K562 (cell line): ENCODE data around the gene EIF5B. TPM values are rescaled to one million over a fixed set of nuclear protein-coding genes. Genes with fewer than 3 reads are reported as not detected.

Experiments
- ATAC-seq: fragments of 200-7000 bp; cut with Tn5 transposase; 3 replicates; pipeline ENCODE4 v1.9.1; 2020; ENCODE audit warnings: moderate library complexity
- BruUV-seq: library from RNA; stranded (reverse); fragments of 400-500 nt; replicated peaks from 2 replicates; lab custom pipeline; 2021; lab: Mats Ljungman, UMichigan
- CTCF ChIA-PET: fragments of 300-600 bp; formaldehyde crosslinking; extraction: SDS; loops from one replicate; lab custom pipeline; 2021; ENCODE audit warnings: low intra/inter-chr PET ratio; lab: Yijun Ruan, JAX
- POLR2A ChIA-PET: fragments of 300-600, 350-650 bp; sonication (Branson Sonifier 250); formaldehyde crosslinking; extraction: SDS; loops from one replicate; lab custom pipeline; 2021; ENCODE audit warnings: antibody characterized with exemption, inconsistent platforms; lab: Yijun Ruan, JAX
- DNase-seq, 4 experiments: peaks; one replicate each; pipeline versions ENCODE4 v3.0.0 to v3.0.0-alpha.2; 2011 to 2018; ENCODE audit warnings: low spot score in 3 of 4, mixed read lengths in 3 of 4; ENCODE audit errors: extremely low read depth in 1 of 4
- FAIRE-seq: peaks from 2 replicates; lab custom pipeline; 2011; peaks lifted over from hg19 to GRCh38; lab: Jason Lieb, UNC
- H2AFZ ChIP-seq: 2 replicates; pipeline ENCODE4 v1.6.0; 2011; ENCODE audit warnings: low read depth, low read length, control low read depth, inconsistent platforms
- H3K27ac ChIP-seq: fragments of 200-600 bp; 3 replicates; pipeline ENCODE4 v1.8.0; 2011; ENCODE audit warnings: low read depth, mild to moderate bottlenecking, control low read depth, inconsistent platforms, low read length, moderate library complexity, mixed read lengths; ENCODE audit errors: extremely low read depth
- H3K27me3 ChIP-seq, 2 experiments: fragments of 300-600 bp in 1 of 2; 2 replicates in 1 of 2; 3 replicates in 1 of 2; pipeline versions ENCODE4 v1.6.0 to v1.8.0; 2011; ENCODE audit warnings: inconsistent platforms in 2 of 2, low read length in 2 of 2, mild to moderate bottlenecking in 1 of 2, mixed read lengths in 1 of 2, moderate library complexity in 1 of 2; ENCODE audit not compliant: control insufficient read depth in 2 of 2, insufficient read depth in 2 of 2
- H3K36me3 ChIP-seq: fragments of 300-600 bp; 3 replicates; pipeline ENCODE4 v1.8.0; 2011; ENCODE audit warnings: mild to moderate bottlenecking, low read length, inconsistent platforms; ENCODE audit not compliant: control insufficient read depth, insufficient read depth
- H3K4me1 ChIP-seq, 2 experiments: fragments of 200-600 bp in 1 of 2; replicated peaks in 1 of 2; 2 replicates in 1 of 2; 3 replicates in 1 of 2; pipeline versions ENCODE4 v1.5.1 to v1.8.0; 2011; ENCODE audit warnings: inconsistent platforms in 2 of 2, low read length in 2 of 2, mild to moderate bottlenecking in 1 of 2, mixed read lengths in 1 of 2, moderate library complexity in 1 of 2; ENCODE audit not compliant: control insufficient read depth in 2 of 2, insufficient read depth in 2 of 2
- H3K4me2 ChIP-seq: 2 replicates; pipeline ENCODE4 v1.6.1; 2011; ENCODE audit warnings: low read length, control low read depth, inconsistent platforms, mixed read lengths; ENCODE audit not compliant: insufficient read depth
- H3K4me3 ChIP-seq: fragments of 200-600 bp; sonication (generic), shearing (Covaris generic); 2 replicates; pipeline ENCODE4 v1.5.1; 2016; ENCODE audit warnings: control low read depth, inconsistent platforms
- H3K79me2 ChIP-seq: fragments of 200-600 bp; 3 replicates; pipeline ENCODE4 v1.8.0; 2011; ENCODE audit warnings: low read length, inconsistent platforms; ENCODE audit not compliant: control insufficient read depth, insufficient read depth
- H3K9ac ChIP-seq, 2 experiments: 2 replicates each; pipeline versions ENCODE4 v1.6.0 to v1.6.1; 2011; ENCODE audit warnings: low read depth in 2 of 2, low read length in 2 of 2, control low read depth in 1 of 2, inconsistent platforms in 1 of 2, mild to moderate bottlenecking in 1 of 2, mixed read lengths in 1 of 2; ENCODE audit not compliant: insufficient read depth in 1 of 2
- H3K9me1 ChIP-seq: one replicate; pipeline ENCODE4 v1.6.0; 2011; ENCODE audit warnings: inconsistent platforms, mild to moderate bottlenecking, low read length, moderate library complexity; ENCODE audit not compliant: control insufficient read depth, insufficient read depth
- H3K9me3 ChIP-seq: replicated peaks from 2 replicates; pipeline ENCODE4 v1.5.1; 2011; ENCODE audit warnings: low read depth, low read length, inconsistent platforms; ENCODE audit not compliant: control insufficient read depth, insufficient read depth
- H4K20me1 ChIP-seq: replicated peaks from 2 replicates; pipeline ENCODE4 v1.6.1; 2011; ENCODE audit warnings: low read length, inconsistent platforms, mixed read lengths; ENCODE audit not compliant: control insufficient read depth, insufficient read depth
- CREM ChIP-seq: IDR thresholded peaks from 2 replicates; pipeline ENCODE4 v1.6.1; 2014; ENCODE audit warnings: antibody characterized with exemption, low read depth
- DACH1 ChIP-seq: fragments of 450-650 bp; IDR thresholded peaks from 2 replicates; pipeline ENCODE4 v1.6.1; 2018; ENCODE audit not compliant: partially characterized antibody
- ETV5 ChIP-seq: sonication (generic); formaldehyde crosslinking; IDR thresholded peaks from 2 replicates; pipeline ENCODE4 v1.4.0; 2020; ENCODE audit warnings: low read depth, mild to moderate bottlenecking, missing genetic modification reagents
- GTF2F1 ChIP-seq: IDR thresholded peaks from 2 replicates; pipeline ENCODE4 v1.6.1; 2011; ENCODE audit warnings: low read depth, low read length, improper control_type of control experiment
- LARP7 ChIP-seq: fragments of 450-650 bp; IDR thresholded peaks from 2 replicates; pipeline ENCODE4 v1.6.1; 2016
- RHOXF2B ChIP-seq: fragments of 250-450 bp; sonication (Bioruptor Pico); conservative IDR thresholded peaks from 2 replicates; pipeline ENCODE4 v1.5.1; 2021
- ZNF79 ChIP-seq: fragments of 250-450 bp; sonication (Bioruptor Pico); IDR thresholded peaks from 2 replicates; pipeline ENCODE4 v1.4.0; 2020; ENCODE audit warnings: low read depth, mild to moderate bottlenecking, moderate library complexity
- WGBS: fragments of 100-300 bp; shearing (Covaris generic); methylation state at CpG from one replicate; pipeline ENCODE4 v1.1.6; 2016; ENCODE audit warnings: low coverage, mixed read lengths; ENCODE audit not compliant: insufficient coverage; ENCODE audit errors: missing lambda C conversion rate; 5-methylcytosine and 5-hydroxymethylcytosine counted together
- in situ Hi-C: fragments of 300-500 bp; cut with MboI; formaldehyde crosslinking; loops from 4 replicates; pipeline ENCODE4 v1.15.0; 2018; ENCODE audit warnings: inconsistent platforms, mixed read lengths
- intact Hi-C: fragments of 100-400 bp; cut with micrococcal nuclease; formaldehyde crosslinking; loops from 2 replicates; pipeline ENCODE4 v1.14.2; 2022
- polyA plus RNA-seq, 8 experiments: library from polyadenylated mRNA; depleted of rRNA in 4 of 8; stranded (reverse) in 5 of 8; unstranded in 3 of 8; fragments of >200 nt; fragmentation: Nextera tagmentation in 2 of 8; fragmentation: Illumina TruSeq in 1 of 8; extraction: Ambion mirVana in 2 of 8; extraction: Trizol in 1 of 8; gene quantifications; 2 replicates each; pipeline versions ENCODE4 v1.2.1 to v1.2.3, GENCODE V29; 2011 to 2014; ENCODE audit warnings: inconsistent platforms in 1 of 8, missing spikeins in 1 of 8
- total RNA-seq, 7 experiments: library from RNA; depleted of rRNA in 6 of 7; stranded (reverse); fragments of >200 nt in 6 of 7; fragmentation: Illumina TruSeq in 2 of 7; extraction: Trizol in 2 of 7; gene quantifications; 2 replicates each; pipeline versions ENCODE4 v1.2.1 to v1.2.3, GENCODE V29; 2011 to 2021; ENCODE audit warnings: low replicate concordance in 1 of 7
- TF ChIP-seq, protein P1 (sequence below): sonication (generic); formaldehyde crosslinking; IDR thresholded peaks from 2 replicates; pipeline ENCODE4 v1.5.0; 2020; ENCODE audit warnings: missing genetic modification reagents
- TF ChIP-seq, protein P2 (sequence below): sonication (generic); IDR thresholded peaks from 2 replicates; pipeline ENCODE4 v1.6.1; 2016
- TF ChIP-seq, protein P3 (sequence below): fragments of 250-450 bp; sonication (Bioruptor Pico); IDR thresholded peaks from 2 replicates; pipeline ENCODE4 v1.5.0; 2021
- TF ChIP-seq, protein P4 (sequence below): fragments of 250-450 bp; sonication (Bioruptor Pico); IDR thresholded peaks from 2 replicates; pipeline ENCODE4 v1.4.0; 2020
- TF ChIP-seq, protein P5 (sequence below): sonication (generic); formaldehyde crosslinking; IDR thresholded peaks from 2 replicates; pipeline ENCODE4 v1.8.0; 2022; ENCODE audit warnings: missing genetic modification reagents, mild to moderate bottlenecking, moderate library complexity, borderline replicate concordance

EIF5B gene
- total and polyA plus RNA-seq, 9 of the 15 experiments (the other 6 are each of a cell fraction or from before 2014, with no cell fraction given): 26.5 to 143 (median 47.7) TPM

DNA sequence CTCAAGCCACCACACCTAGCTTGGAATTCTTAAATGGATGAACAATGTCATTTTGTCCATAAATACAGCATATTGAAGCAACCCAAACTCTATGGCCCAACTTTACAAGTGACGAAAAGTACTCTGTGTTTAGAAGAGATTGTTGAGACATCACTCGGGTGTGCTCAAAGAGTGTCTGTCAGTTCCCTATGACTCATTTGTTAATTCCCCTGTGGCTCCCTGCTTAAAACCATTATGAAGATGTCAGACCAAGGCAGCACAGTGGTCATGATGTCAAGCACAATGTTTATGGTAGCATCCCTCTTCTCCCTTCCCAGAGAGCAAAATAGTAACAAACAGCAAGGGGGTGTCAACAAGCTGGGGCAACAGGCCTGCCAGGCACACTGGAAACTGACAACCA is 39.2 kb upstream of the EIF5B start:
- FAIRE-seq (no peak), ATAC-seq (no peak), DNase-seq (no peak)
- Histone ChIP-seq H3K79me2 (no peaks in the 10 kb centered on the region), H3K9me3 (no peaks in the 10 kb centered on the region), H4K20me1 (no peaks in the 10 kb centered on the region), H3K4me2 (no peak overlapping the region), H3K4me1 (no peaks in the 10 kb centered on the region), H3K36me3 (0 out of 3 replicates have a peak, but pooled peaks cover 4% of the 10 kb centered on the region), H3K27ac (no peak overlapping the region), H3K9ac (no peak overlapping the region), H2AFZ (no peak overlapping the region), H3K27me3 (no peaks in the 10 kb centered on the region), H3K4me3 (no peak overlapping the region), H3K9me1 (no peaks in the 10 kb centered on the region)
- intact Hi-C loops: no loop called here
- in situ Hi-C loops: no loop called here
- TF ChIP-seq, protein P1, sequence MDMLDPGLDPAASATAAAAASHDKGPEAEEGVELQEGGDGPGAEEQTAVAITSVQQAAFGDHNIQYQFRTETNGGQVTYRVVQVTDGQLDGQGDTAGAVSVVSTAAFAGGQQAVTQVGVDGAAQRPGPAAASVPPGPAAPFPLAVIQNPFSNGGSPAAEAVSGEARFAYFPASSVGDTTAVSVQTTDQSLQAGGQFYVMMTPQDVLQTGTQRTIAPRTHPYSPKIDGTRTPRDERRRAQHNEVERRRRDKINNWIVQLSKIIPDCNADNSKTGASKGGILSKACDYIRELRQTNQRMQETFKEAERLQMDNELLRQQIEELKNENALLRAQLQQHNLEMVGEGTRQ (CRISPR knock-in tag): no peak
- TF ChIP-seq CREM (no peak), DACH1 (no peak)
- 40% methylated on average over 2 of the region's 2 CpGs for WGBS
- POLR2A ChIA-PET: interaction anchor here (0.7 kb wide), 1 partner anchor 21 kb away, joined by 3 read pairs; no protein-coding TSS in a partner anchor
- no TSS peak for BruUV-seq
- CTCF ChIA-PET: no interaction called here

DNA sequence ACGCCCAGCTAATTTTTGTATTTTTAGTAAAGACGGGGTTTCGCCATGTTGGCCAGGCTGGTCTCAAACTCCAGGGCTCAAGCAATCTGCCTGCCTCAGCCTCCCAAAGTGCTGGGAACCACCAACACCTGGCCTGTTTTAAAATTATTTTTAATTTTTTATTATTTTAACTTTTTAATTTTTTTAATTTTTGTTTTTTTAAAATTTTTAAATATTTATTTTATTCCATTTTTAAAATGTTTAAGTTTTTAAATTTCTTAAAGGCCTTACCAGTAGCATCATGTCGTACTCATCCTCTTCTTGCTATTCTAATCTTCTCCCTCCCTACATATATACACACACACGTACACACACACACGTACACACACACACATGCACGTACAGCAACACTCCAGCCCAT is 37.6 kb upstream of the EIF5B start:
- Histone ChIP-seq H3K4me2 (no peak overlapping the region), H3K27ac (no peak overlapping the region), H2AFZ (no peak overlapping the region), H3K9me3 (no peaks in the 10 kb centered on the region), H3K27me3 (no peaks in the 10 kb centered on the region), H3K9me1 (no peaks in the 10 kb centered on the region), H4K20me1 (no peaks in the 10 kb centered on the region), H3K9ac (no peak overlapping the region), H3K4me1 (no peaks in the 10 kb centered on the region), H3K79me2 (no peaks in the 10 kb centered on the region), H3K36me3 (0 out of 3 replicates have a peak, but pooled peaks cover 4% of the 10 kb centered on the region), H3K4me3 (no peak overlapping the region)
- in situ Hi-C loops: no loop called here
- ChIA-PET POLR2A (no interaction called here), CTCF (no interaction called here)
- no peak for DNase-seq
- intact Hi-C loops: no loop called here
- ATAC-seq: no peak
- FAIRE-seq: no peak
- 74% methylated on average over 7 of the region's 7 CpGs for WGBS
- BruUV-seq: no TSS peak
- TF ChIP-seq RHOXF2B (CRISPR knock-in tag) (no peak), LARP7 (no peak), GTF2F1 (no peak), ZNF79 (CRISPR knock-in tag) (no peak), ETV5 (CRISPR knock-in tag) (no peak)
- TF ChIP-seq, protein P2, sequence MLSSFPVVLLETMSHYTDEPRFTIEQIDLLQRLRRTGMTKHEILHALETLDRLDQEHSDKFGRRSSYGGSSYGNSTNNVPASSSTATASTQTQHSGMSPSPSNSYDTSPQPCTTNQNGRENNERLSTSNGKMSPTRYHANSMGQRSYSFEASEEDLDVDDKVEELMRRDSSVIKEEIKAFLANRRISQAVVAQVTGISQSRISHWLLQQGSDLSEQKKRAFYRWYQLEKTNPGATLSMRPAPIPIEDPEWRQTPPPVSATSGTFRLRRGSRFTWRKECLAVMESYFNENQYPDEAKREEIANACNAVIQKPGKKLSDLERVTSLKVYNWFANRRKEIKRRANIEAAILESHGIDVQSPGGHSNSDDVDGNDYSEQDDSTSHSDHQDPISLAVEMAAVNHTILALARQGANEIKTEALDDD: no peak
- TF ChIP-seq, protein P3, sequence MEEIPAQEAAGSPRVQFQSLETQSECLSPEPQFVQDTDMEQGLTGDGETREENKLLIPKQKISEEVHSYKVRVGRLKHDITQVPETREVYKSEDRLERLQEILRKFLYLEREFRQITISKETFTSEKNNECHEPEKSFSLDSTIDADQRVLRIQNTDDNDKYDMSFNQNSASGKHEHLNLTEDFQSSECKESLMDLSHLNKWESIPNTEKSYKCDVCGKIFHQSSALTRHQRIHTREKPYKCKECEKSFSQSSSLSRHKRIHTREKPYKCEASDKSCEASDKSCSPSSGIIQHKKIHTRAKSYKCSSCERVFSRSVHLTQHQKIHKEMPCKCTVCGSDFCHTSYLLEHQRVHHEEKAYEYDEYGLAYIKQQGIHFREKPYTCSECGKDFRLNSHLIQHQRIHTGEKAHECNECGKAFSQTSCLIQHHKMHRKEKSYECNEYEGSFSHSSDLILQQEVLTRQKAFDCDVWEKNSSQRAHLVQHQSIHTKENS: no peak
- TF ChIP-seq, protein P4, sequence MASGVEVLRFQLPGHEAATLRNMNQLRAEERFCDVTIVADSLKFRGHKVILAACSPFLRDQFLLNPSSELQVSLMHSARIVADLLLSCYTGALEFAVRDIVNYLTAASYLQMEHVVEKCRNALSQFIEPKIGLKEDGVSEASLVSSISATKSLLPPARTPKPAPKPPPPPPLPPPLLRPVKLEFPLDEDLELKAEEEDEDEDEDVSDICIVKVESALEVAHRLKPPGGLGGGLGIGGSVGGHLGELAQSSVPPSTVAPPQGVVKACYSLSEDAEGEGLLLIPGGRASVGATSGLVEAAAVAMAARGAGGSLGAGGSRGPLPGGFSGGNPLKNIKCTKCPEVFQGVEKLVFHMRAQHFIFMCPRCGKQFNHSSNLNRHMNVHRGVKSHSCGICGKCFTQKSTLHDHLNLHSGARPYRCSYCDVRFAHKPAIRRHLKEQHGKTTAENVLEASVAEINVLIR: no peak
- TF ChIP-seq, protein P5, sequence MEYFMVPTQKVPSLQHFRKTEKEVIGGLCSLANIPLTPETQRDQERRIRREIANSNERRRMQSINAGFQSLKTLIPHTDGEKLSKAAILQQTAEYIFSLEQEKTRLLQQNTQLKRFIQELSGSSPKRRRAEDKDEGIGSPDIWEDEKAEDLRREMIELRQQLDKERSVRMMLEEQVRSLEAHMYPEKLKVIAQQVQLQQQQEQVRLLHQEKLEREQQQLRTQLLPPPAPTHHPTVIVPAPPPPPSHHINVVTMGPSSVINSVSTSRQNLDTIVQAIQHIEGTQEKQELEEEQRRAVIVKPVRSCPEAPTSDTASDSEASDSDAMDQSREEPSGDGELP (CRISPR knock-in tag): no peak
